ENCODE measurements around the gene CYRIA. TPM values are rescaled to one million over a fixed set of nuclear protein-coding genes. Genes with fewer than 3 reads are reported as not detected.

Gene CYRIA
- total RNA-seq, 4 donors from 2014 or later, result 4.4 to 29.6 (median 8.1) TPM

DNA sequence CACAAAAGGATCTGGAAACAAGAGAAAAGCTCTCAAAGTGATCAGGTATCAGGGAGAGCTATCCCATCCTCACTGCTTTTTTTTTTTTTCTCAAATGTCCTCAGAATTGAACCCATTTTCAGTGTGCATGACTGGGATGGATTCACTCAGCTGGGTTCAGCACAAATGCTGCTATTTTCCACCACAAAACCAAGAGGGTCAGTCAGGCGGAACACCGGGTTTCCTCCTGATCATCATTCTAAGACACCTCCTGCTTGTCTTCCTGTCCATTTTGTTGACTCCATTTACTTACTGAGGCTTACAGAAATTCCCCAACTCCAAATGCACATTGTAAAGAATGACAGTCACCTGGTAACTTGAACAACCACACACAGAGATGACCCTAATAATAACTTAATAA lies 39.9 kb downstream of the CYRIA start:
- no peak for DNase-seq
- Histone ChIP-seq H3K27me3 (no peaks in the 10 kb centered on the region), H3K4me3 (no peak overlapping the region), H3K9me3 (no peaks in the 10 kb centered on the region), H3K4me1 (peaks cover 0 to 6% of the 10 kb centered on the region in 2 donors), H3K27ac (peak overlapping the region; percentile 22 to 60), H3K36me3 (no peaks in the 10 kb centered on the region)
- intact Hi-C loops (cut with DNase I; ENCODE audit: low total_unique reads), result no loop called here
- TF ChIP-seq POLR2A (IDR thresholded peaks at IDR 0.05), result no peak
- TF ChIP-seq, protein P1, sequence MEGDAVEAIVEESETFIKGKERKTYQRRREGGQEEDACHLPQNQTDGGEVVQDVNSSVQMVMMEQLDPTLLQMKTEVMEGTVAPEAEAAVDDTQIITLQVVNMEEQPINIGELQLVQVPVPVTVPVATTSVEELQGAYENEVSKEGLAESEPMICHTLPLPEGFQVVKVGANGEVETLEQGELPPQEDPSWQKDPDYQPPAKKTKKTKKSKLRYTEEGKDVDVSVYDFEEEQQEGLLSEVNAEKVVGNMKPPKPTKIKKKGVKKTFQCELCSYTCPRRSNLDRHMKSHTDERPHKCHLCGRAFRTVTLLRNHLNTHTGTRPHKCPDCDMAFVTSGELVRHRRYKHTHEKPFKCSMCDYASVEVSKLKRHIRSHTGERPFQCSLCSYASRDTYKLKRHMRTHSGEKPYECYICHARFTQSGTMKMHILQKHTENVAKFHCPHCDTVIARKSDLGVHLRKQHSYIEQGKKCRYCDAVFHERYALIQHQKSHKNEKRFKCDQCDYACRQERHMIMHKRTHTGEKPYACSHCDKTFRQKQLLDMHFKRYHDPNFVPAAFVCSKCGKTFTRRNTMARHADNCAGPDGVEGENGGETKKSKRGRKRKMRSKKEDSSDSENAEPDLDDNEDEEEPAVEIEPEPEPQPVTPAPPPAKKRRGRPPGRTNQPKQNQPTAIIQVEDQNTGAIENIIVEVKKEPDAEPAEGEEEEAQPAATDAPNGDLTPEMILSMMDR (IDR thresholded peaks at IDR 0.05), result no peak

DNA sequence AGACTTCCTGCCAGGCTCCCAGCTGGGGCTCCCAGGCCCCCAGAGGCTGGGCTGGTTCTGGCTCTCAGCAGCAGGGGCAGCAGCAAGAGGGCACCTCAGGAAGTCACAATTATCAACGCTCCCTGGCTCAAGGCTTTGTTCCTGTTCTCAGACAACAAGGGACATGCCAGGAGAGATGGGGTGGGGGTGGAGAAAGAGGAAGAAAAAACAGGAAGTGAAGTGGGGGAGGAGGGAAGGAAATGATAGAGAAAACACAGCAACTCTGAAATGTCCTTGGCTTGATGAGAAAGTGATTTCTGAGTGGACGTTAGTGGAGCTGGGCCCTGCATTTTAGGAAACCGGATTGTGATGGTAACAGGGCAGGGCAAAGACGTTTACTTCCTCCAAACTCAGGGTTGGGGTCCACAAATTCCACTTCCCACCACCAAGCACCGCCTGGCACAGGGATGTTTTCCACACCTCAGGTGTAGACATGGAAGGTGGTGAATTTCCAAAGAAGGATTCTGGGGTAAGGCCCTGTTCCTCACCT lies 40.4 kb downstream of the CYRIA start:
- Histone ChIP-seq H3K27me3 (no peaks in the 10 kb centered on the region), H3K36me3 (no peaks in the 10 kb centered on the region), H3K4me3 (no peak overlapping the region), H3K9me3 (no peaks in the 10 kb centered on the region), H3K27ac (peak overlapping the region; percentile 22 to 60), H3K4me1 (peaks cover 0 to 6% of the 10 kb centered on the region in 2 donors)
- intact Hi-C loops (cut with DNase I; ENCODE audit: low total_unique reads), result no loop called here
- DNase-seq, result peak in 1 of 2 donors; percentile 30
- no peak for TF ChIP-seq POLR2A (IDR thresholded peaks at IDR 0.05)
- TF ChIP-seq, protein P1 (IDR thresholded peaks at IDR 0.05), result no peak

- Histone ChIP-seq H3K4me1 (peaks cover 0 to 4% of the 10 kb centered on the region in 2 donors), H3K27ac (peak overlapping the region; percentile 22 to 60), H3K4me3 (no peak overlapping the region), H3K27me3 (no peaks in the 10 kb centered on the region), H3K36me3 (no peaks in the 10 kb centered on the region), H3K9me3 (no peaks in the 10 kb centered on the region)
- TF ChIP-seq, protein P1 (IDR thresholded peaks at IDR 0.05), result no peak
- no peak for TF ChIP-seq POLR2A (IDR thresholded peaks at IDR 0.05)
- no peak for DNase-seq
- intact Hi-C loops (cut with DNase I; ENCODE audit: low total_unique reads), result no loop called here
These were observed 41.2 kb downstream of the CYRIA start for GRCh38 chr2:16624436-16624780.

DNA sequence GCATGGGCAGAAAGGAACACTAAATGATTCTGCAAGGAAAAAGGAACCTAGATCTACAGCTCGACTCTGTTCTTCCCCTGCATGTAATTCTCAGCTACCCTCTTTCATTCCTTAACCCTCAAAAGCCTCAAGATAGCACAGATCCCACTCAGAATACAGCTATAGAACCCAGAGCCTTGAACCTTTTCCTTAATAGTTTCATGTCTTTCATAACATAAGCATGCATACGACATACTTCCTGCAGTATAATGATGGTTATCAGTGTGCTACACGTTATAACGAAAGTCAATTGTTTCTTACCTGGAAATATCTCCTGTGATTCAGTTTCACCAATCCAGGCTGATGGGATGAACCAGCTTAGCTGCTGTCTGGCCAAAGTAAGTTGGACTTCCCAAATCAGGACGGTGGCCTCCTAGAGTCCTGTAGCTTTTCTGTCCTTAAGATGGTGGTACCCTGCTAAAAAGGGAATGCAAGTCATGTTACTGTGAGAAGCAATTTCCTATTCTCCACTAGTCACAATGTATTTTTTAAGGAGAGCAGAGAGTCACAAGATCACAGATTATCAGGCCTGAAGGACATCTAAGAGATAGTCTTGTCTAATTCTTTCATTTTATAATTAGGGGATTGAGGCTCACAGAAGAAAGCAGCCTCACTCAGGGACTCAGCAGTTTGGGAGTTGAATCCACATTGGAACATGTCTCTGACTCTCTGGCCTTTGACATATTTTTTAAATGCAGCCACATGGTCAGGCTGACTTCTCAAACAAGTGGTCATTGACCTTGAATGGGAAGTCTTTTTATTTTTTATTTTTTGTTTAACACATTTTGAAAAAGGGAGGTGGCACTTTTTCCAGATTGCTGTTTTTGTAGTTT lies 41.8 kb downstream of the CYRIA start:
- Histone ChIP-seq H3K9me3 (no peaks in the 10 kb centered on the region), H3K27me3 (no peaks in the 10 kb centered on the region), H3K27ac (peak overlapping the region in 1 of 2 donors; percentile 60), H3K4me3 (no peak overlapping the region), H3K36me3 (no peaks in the 10 kb centered on the region), H3K4me1 (no peaks in the 10 kb centered on the region)
- DNase-seq, result no peak
- intact Hi-C loops (cut with DNase I; ENCODE audit: low total_unique reads), result no loop called here
- no peak for TF ChIP-seq POLR2A (IDR thresholded peaks at IDR 0.05)
- TF ChIP-seq, protein P1 (IDR thresholded peaks at IDR 0.05), result no peak

DNA sequence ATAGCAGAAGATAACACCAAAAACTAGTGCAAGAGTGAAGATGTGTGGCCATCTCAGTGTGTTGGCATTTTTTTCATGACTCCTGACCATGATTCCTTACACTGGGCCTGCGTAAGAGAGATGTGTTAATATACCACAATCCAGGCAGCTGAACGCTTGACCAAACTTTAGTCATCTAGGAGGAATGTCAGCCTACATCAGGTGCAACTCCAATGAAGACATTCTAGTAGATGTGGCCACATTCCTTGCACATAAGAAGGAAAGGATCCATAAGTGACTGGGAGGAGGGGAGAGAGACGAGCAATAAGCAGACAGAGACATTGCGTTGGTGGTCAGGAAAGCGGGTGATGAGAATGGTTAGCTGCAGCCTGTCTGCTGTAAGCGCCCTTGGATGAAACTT lies 42.6 kb downstream of the CYRIA start:
- no peaks in the 10 kb centered on the region for H3K27me3 ChIP-seq
- no peak overlapping the region for H3K4me3 ChIP-seq
- H3K4me1 ChIP-seq, result no peaks in the 10 kb centered on the region
- no peaks in the 10 kb centered on the region for H3K9me3 ChIP-seq
- TF ChIP-seq POLR2A (IDR thresholded peaks at IDR 0.05), result no peak
- no peaks in the 10 kb centered on the region for H3K36me3 ChIP-seq
- no peak overlapping the region for H3K27ac ChIP-seq
- intact Hi-C loops (cut with DNase I; ENCODE audit: low total_unique reads), result no loop called here
- no peak for DNase-seq
